GM13976 (cell line): Measurements from ENCODE around the gene L2HGDH.

Experiments used
- DNase-seq: peaks from one replicate; pipeline ENCODE4 v3.0.0; 2012; ENCODE audit warnings: low spot score
- CTCF ChIP-seq: IDR thresholded peaks from 2 replicates; pipeline ENCODE4 v1.5.1; 2012; ENCODE audit warnings: borderline replicate concordance, mild to moderate bottlenecking; ENCODE audit not compliant: insufficient read depth; ENCODE audit errors: extremely low read depth, missing control alignments, control extremely low read depth
- in situ Hi-C: fragments of 300-500 bp; cut with MboI; formaldehyde crosslinking; loops from one replicate; pipeline ENCODE4 v1.12.0; 2022; ENCODE audit warnings: low sequenced_read_pairs, mixed read lengths, inconsistent platforms; ENCODE audit not compliant: unreplicated experiment

L2HGDH gene

DNA sequence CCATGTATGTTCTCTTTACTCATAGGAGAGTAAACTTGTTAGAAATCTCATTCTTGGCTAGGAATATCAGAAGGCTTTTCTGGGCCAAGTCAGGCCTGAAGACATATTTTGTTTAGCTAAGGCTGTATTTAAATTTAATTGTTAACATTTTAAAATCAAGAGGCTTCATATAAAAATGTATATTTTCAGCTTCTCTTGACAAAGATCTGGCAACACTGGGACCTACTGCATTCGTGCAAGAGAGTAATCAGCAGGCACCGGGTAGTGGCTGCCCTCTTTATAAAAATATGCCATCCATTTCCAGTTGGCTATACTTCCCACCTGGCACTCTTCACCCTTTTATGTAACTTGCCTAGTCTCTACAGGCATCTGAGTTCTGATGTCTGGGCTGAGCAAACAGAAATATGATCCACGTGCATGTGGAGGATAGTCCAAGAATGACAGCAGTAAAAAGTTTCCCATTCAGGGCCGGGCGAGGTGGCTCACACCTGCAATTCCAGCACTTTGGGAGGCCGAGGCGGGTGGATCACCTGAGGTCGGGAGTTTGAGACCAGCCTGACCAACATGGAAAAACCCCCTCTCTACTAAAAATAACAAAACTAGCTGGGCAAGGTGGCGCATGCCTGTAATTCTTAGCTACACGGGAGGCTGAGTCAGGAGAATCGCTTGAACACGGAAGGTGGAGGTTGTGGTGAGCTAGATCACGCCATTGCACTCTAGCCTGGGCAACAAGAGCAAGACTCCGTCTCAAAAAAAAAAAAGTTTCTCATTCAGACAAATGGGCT lies 78.7 kb downstream of the L2HGDH start:
- TF ChIP-seq CTCF, result no peak
- in situ Hi-C loops, result no loop called here
- no peak for DNase-seq

DNA sequence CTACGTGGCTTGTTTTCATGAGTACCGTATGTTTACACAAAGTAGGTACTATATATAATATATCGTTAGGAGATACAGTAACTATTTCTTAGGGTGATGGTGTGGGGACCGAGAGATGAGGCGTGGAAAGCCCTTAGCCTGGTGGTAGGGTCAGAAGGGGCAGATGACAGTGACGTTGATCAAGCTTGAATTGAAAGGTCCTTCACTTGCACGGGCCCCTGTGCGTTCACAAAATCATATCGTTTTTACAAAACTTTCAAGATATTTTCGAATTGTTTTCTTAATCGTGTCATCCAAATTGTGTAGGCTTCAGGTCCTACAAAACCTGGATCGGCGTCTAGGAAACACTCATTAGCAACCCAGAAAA lies 79.8 kb downstream of the L2HGDH start:
- DNase-seq, result no peak
- in situ Hi-C loops, result no loop called here
- no peak for TF ChIP-seq CTCF

- DNase-seq, result peak; percentile 90
- no peak for TF ChIP-seq CTCF
- in situ Hi-C loops, result no loop called here
Observed at GRCh38 chr14:50231475-50232275, 80.4 kb downstream of the L2HGDH start, which contains the start of gene SOS2. SOS2 (minus strand) TSS chr14:50231578; CDS start chr14:50231283, 295 bp downstream.

DNA sequence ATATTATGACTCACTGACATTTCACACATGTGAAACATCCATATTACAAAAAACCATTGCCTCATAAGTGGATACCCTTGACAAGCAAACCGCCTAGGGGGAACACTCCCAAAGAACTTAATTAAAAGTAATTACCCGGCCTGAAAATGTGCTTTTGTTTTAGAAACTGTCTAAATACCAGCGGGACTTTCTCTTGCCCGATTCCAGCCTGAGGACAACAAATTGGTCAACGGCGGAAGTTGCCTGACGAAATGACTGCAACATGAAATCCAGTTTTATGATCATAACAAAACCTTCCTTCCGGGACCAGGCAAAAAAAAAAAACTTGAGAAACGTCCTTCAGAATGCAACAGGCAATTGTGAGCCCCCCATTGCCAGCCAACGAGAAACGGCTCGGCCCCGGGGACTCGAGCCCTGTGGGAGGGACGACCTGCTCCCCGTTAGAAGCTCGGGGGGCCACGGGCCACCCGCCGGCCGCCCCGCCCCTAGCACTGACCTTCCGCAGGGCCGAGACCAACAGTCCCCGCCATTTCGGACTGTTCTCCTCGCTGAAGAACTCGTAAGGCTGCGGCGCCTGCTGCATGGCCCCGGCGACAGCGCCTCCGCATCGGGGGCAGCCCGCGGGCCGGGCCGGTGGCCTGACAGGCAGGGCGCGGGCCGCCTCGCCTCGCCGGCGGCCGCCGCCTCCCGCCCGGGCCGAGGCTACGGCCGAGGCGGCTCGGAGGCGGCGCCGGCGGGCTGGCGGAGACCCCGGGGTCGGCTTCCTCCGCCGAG lies 81.1 kb downstream of the L2HGDH start:
- peak; percentile 58 for DNase-seq
- no peak for TF ChIP-seq CTCF
- in situ Hi-C loops, result no loop called here

DNA sequence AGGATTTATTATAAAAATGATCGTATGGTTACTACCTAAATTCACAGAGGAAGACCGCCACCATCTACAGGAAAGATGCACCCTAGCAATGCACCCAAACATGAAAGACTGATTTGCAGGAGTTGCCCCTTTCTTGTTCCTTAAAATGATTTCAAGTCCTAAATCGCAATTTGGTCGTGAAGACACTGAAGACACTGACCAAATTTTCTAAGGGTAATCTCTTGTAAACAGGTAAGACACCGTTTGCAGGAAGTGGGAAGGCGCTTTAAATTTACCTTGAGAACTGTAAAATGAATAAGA lies 81.7 kb downstream of the L2HGDH start:
- in situ Hi-C loops, result no loop called here
- no peak for TF ChIP-seq CTCF
- DNase-seq, result no peak

GRCh38 chr14:50229681-50230080 lies 82.3 kb downstream of the L2HGDH start:
- in situ Hi-C loops, result no loop called here
- DNase-seq, result no peak
- no peak for TF ChIP-seq CTCF
